Neural crest cell (in vitro differentiated cells): Measurements from ENCODE around the gene ZNF611. TPM values are rescaled to one million over a fixed set of nuclear protein-coding genes. Genes with fewer than 3 reads are reported as not detected.
"Not testable (repeated sequence)": the region's sequence is repeated elsewhere in the genome, so short reads cannot be mapped to it uniquely, and the experiment has no call there.

Experiments used
- DNase-seq: peaks from one replicate; pipeline ENCODE4 v3.0.0; 2021; ENCODE audit warnings: low read depth, mixed read lengths, low spot score
- H3K27ac Mint-ChIP-seq: one replicate; pipeline ENCODE4 v1.8.0; 2021; ENCODE audit warnings: mild to moderate bottlenecking, mixed read lengths; ENCODE audit not compliant: unreplicated experiment
- H3K27me3 Mint-ChIP-seq: 2 replicates; pipeline ENCODE4 v1.8.0; 2021; ENCODE audit warnings: low read depth, mild to moderate bottlenecking, mixed read lengths
- H3K36me3 Mint-ChIP-seq: 2 replicates; pipeline ENCODE4 v1.8.0; 2021; ENCODE audit warnings: low read depth, mild to moderate bottlenecking, mixed read lengths
- H3K4me1 Mint-ChIP-seq: 2 replicates; pipeline ENCODE4 v1.8.0; 2021; ENCODE audit warnings: mixed read lengths
- H3K4me3 Mint-ChIP-seq: one replicate; pipeline ENCODE4 v1.8.0; 2021; ENCODE audit warnings: mild to moderate bottlenecking, mixed read lengths
- H3K9me3 Mint-ChIP-seq: 2 replicates; pipeline ENCODE4 v1.8.0; 2021; ENCODE audit warnings: mixed read lengths
- CTCF ChIP-seq: fragments of 200-600 bp; sonication (generic); conservative IDR thresholded peaks from 2 replicates; pipeline ENCODE4 v1.5.0; 2021; ENCODE audit warnings: antibody characterized with exemption, mild to moderate bottlenecking
- total RNA-seq: library from RNA; stranded (reverse); gene quantifications from 2 replicates; pipeline ENCODE4 v1.2.1, GENCODE V29; 2021

Gene ZNF611
- total RNA-seq, 1 donor from 2014 or later, result 25.7 TPM

GRCh38 chr19:52743091-52743490 lies 8.2 kb upstream of the ZNF611 start:
- no peak overlapping the region for H3K27ac Mint-ChIP-seq

GRCh38 chr19:52742516-52742915 lies 7.7 kb upstream of the ZNF611 start:
- Mint-ChIP-seq H3K4me3 (no peak overlapping the region), H3K9me3 (no peaks in the 10 kb centered on the region), H3K27ac (no peak overlapping the region), H3K36me3 (no peaks in the 10 kb centered on the region), H3K4me1 (no peaks in the 10 kb centered on the region), H3K27me3 (no peaks in the 10 kb centered on the region)
- TF ChIP-seq CTCF, result no peak
- DNase-seq, result no peak

More at GRCh38 chr19:52743091-52743490, 8.2 kb upstream of the ZNF611 start:
- TF ChIP-seq CTCF, result no peak
- Mint-ChIP-seq H3K27me3 (no peaks in the 10 kb centered on the region), H3K9me3 (no peaks in the 10 kb centered on the region), H3K4me1 (no peaks in the 10 kb centered on the region), H3K4me3 (no peak overlapping the region), H3K36me3 (no peaks in the 10 kb centered on the region)
- no peak for DNase-seq

GRCh38 chr19:52741951-52742485 lies 7.2 kb upstream of the ZNF611 start:
- DNase-seq, result no peak
- TF ChIP-seq CTCF, result no peak
- no peak overlapping the region for H3K27ac Mint-ChIP-seq
- no peaks in the 10 kb centered on the region for H3K27me3 Mint-ChIP-seq
- H3K36me3 Mint-ChIP-seq, result no peaks in the 10 kb centered on the region
- peaks cover 3% of the 10 kb centered on the region for H3K4me1 Mint-ChIP-seq
- H3K9me3 Mint-ChIP-seq, result no peaks in the 10 kb centered on the region
- H3K4me3 Mint-ChIP-seq, result no peak overlapping the region

GRCh38 chr19:52741371-52741770 lies 6.5 kb upstream of the ZNF611 start:
- H3K4me3 Mint-ChIP-seq, H3K27ac Mint-ChIP-seq: not testable (repeated sequence)

GRCh38 chr19:52739576-52739975 lies 4.7 kb upstream of the ZNF611 start:
- no peaks in the 10 kb centered on the region for H3K36me3 Mint-ChIP-seq
- no peaks in the 10 kb centered on the region for H3K27me3 Mint-ChIP-seq
- peaks cover 17% of the 10 kb centered on the region for H3K4me1 Mint-ChIP-seq
- no peak for TF ChIP-seq CTCF
- no peak overlapping the region for H3K4me3 Mint-ChIP-seq
- no peak for DNase-seq
- H3K9me3 Mint-ChIP-seq, result no peaks in the 10 kb centered on the region
- H3K27ac Mint-ChIP-seq, result no peak overlapping the region

More at GRCh38 chr19:52741371-52741770, 6.5 kb upstream of the ZNF611 start:
- DNase-seq, H3K4me1 Mint-ChIP-seq, H3K36me3 Mint-ChIP-seq, H3K27me3 Mint-ChIP-seq, H3K9me3 Mint-ChIP-seq: not testable (repeated sequence)

- H3K4me3 Mint-ChIP-seq, result peak overlapping the region; percentile 99
- H3K9me3 Mint-ChIP-seq, result no peaks in the 10 kb centered on the region
- H3K27me3 Mint-ChIP-seq, result no peaks in the 10 kb centered on the region
- H3K4me1 Mint-ChIP-seq, result peaks cover 30% of the 10 kb centered on the region
- peak; percentile 55 for DNase-seq
- no peaks in the 10 kb centered on the region for H3K36me3 Mint-ChIP-seq
- no peak for TF ChIP-seq CTCF
- H3K27ac Mint-ChIP-seq, result peak overlapping the region; percentile 99
Measured at GRCh38 chr19:52735734-52736133, 890 bp upstream of the ZNF611 start.
